Measurements from ENCODE around the gene SLIT3.
"Not testable (repeated sequence)": the region's sequence is repeated elsewhere in the genome, so short reads cannot be mapped to it uniquely, and the experiment has no call there.

The SLIT3 gene

GRCh38 chr5:168651648-168652047, 649.3 kb downstream of the SLIT3 start:
- no peak for DNase-seq

- no peak for DNase-seq
These were observed 651.6 kb downstream of the SLIT3 start for GRCh38 chr5:168649306-168649705.

- no peak for DNase-seq
These were observed 652.4 kb downstream of the SLIT3 start for GRCh38 chr5:168648576-168648975.

- no peak for DNase-seq
These were observed 652.9 kb downstream of the SLIT3 start for GRCh38 chr5:168648016-168648415.

GRCh38 chr5:168647083-168647482, 653.9 kb downstream of the SLIT3 start:
- no peak for DNase-seq

GRCh38 chr5:168646335-168646734, 654.6 kb downstream of the SLIT3 start:
- DNase-seq: no peak

GRCh38 chr5:168645195-168645594, 655.7 kb downstream of the SLIT3 start:
- DNase-seq: no peak

GRCh38 chr5:168642019-168642418, 658.9 kb downstream of the SLIT3 start:
- no peak for DNase-seq

- DNase-seq: not testable (repeated sequence)
These were observed 662.1 kb downstream of the SLIT3 start for GRCh38 chr5:168638846-168639245.

- no peak for DNase-seq
These were observed 663.1 kb downstream of the SLIT3 start for GRCh38 chr5:168637793-168638192.

GRCh38 chr5:168637281-168637680, 663.7 kb downstream of the SLIT3 start:
- no peak for DNase-seq

- DNase-seq: not testable (repeated sequence)
These were observed 670.0 kb downstream of the SLIT3 start for GRCh38 chr5:168630958-168631357.

- no peak for DNase-seq
These were observed 676.0 kb downstream of the SLIT3 start for GRCh38 chr5:168624850-168625364.

- no peak for DNase-seq
These were observed 680.1 kb downstream of the SLIT3 start for GRCh38 chr5:168620807-168621206.

- DNase-seq: no peak
These were observed 686.3 kb downstream of the SLIT3 start for GRCh38 chr5:168614661-168615060.

GRCh38 chr5:168613996-168614395, 686.9 kb downstream of the SLIT3 start:
- no peak for DNase-seq

- no peak for DNase-seq
These were observed 687.5 kb downstream of the SLIT3 start for GRCh38 chr5:168613396-168613795.

- DNase-seq: no peak
These were observed 687.9 kb downstream of the SLIT3 start for GRCh38 chr5:168612996-168613395.

- DNase-seq: no peak
These were observed 688.8 kb downstream of the SLIT3 start for GRCh38 chr5:168612123-168612522.

Data from NCI-H774 (cell line).